OCI-LY3 (cell line): ENCODE results near the gene VAV3.
A peak's percentile ranks its signal among the peaks of the same experiment; 100 is the strongest.

Experiments
- H2AFZ ChIP-seq: fragments of 200-600, 300-600 bp; shearing (Covaris generic); 2 replicates; pipeline ENCODE4 v1.6.0; 2014; ENCODE audit warnings: antibody characterized with exemption, low read depth, low read length
- H3K27ac ChIP-seq: fragments of 200-600, 300-600 bp; sonication (generic); 2 replicates; pipeline ENCODE4 v1.5.1; 2014; ENCODE audit warnings: mild to moderate bottlenecking, low read length, moderate library complexity, mixed read lengths
- H3K27me3 ChIP-seq: fragments of 200-600, 300-600 bp; sonication (generic); 2 replicates; pipeline ENCODE4 v1.6.1; 2014; ENCODE audit warnings: low read depth, low read length, mixed read lengths
- H3K36me3 ChIP-seq: fragments of 200-600, 300-600 bp; sonication (generic); replicated peaks from 2 replicates; pipeline ENCODE3; 2014; ENCODE audit warnings: low read depth, low read length, mixed read lengths
- H3K4me1 ChIP-seq: fragments of 300-600, 200-600 bp; sonication (generic); 2 replicates; pipeline ENCODE4 v1.6.1; 2014; ENCODE audit warnings: low read length, mixed read lengths
- H3K4me2 ChIP-seq: fragments of 200-600, 300-600 bp; sonication (generic); 2 replicates; pipeline ENCODE4 v1.6.1; 2014; ENCODE audit warnings: low read length, mixed read lengths
- H3K4me3 ChIP-seq: fragments of 300-600, 200-600 bp; sonication (generic); 2 replicates; pipeline ENCODE4 v1.5.1; 2014; ENCODE audit warnings: antibody characterized with exemption, mild to moderate bottlenecking, low read length, moderate library complexity
- H3K79me2 ChIP-seq: fragments of 300-600, 200-600 bp; shearing (Covaris generic); 2 replicates; pipeline ENCODE4 v1.6.1; 2014; ENCODE audit warnings: mild to moderate bottlenecking, low read length, mixed read lengths
- H3K9ac ChIP-seq: fragments of 300-600, 200-600 bp; shearing (Covaris generic); 2 replicates; pipeline ENCODE4 v1.6.0; 2014; ENCODE audit warnings: mild to moderate bottlenecking, low read length, moderate library complexity
- H3K9me3 ChIP-seq: fragments of 200-600, 300-600 bp; shearing (Covaris generic); 2 replicates; pipeline ENCODE4 v1.6.1; 2014; ENCODE audit warnings: low read length, mixed read lengths; ENCODE audit not compliant: insufficient read depth
- H4K20me1 ChIP-seq: fragments of 200-600, 300-600 bp; sonication (generic); 2 replicates; pipeline ENCODE4 v1.6.1; 2016; ENCODE audit warnings: low read length, mixed read lengths; ENCODE audit not compliant: insufficient read depth
- EZH2phosphoT487 ChIP-seq: fragments of 200-600 bp; shearing (Covaris generic); IDR thresholded peaks from 2 replicates; pipeline ENCODE4 v1.6.1; 2018; ENCODE audit warnings: antibody characterized with exemption, mixed run types, low read depth
- TF ChIP-seq, protein P1 (sequence below): fragments of 200-600, 300-600 bp; sonication (generic); IDR thresholded peaks from 2 replicates; pipeline ENCODE4 v1.5.1; 2014; ENCODE audit warnings: antibody characterized with exemption, low read length, low read depth

Gene VAV3

DNA sequence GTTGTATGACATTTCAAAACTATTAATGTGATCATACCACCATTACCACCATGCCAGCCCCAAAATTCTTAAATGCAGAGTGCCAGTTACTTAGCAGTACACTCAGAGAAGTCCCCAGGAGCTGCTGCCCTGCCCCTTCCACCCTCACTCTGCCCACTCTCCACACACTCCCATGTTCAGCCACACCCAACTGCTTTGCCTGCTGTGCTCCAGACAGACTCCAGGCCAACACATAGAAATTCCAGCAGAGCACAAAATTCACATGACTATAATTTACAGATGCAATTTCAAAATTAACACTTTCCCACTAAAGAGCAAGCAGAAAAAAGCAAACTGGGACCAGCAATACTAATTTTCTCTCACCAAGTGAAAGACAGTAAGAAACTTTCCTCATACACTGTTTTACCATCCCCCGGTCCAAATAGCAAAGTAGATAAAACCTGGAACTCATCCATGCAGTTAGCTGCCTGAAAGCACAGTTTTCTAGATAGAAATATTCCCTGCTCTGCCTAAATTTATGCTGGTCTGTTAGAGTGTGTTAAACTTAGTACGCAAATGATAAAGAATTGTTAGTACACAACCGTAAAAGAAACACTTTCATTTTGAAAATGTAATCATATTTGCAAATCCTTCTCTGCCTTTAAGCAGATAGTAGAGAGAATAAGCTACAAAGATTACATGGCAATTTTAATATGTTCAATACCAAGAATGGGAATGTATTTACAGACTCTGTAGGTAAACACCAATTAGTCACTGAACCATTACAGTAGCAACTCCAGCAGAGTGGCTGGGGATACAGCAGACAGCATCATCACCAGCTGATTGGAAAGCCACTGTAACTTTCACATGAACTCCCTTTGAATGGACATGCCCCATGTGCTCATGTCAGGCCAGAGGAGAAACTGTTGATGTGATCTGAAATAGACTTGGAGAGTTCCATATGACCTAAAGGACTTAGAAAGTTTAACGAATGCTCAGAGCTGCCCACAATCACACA lies 176.5 kb downstream of the VAV3 start:
- Histone ChIP-seq H3K36me3 (no peaks in the 10 kb centered on the region), H3K27me3 (no peaks in the 10 kb centered on the region), H2AFZ (no peak overlapping the region), H3K4me3 (no peak overlapping the region), H3K4me2 (no peak overlapping the region), H3K9ac (no peak overlapping the region), H3K79me2 (no peaks in the 10 kb centered on the region), H4K20me1 (no peaks in the 10 kb centered on the region), H3K4me1 (peaks cover 28% of the 10 kb centered on the region), H3K9me3 (no peaks in the 10 kb centered on the region), H3K27ac (no peak overlapping the region)
- no peak for TF ChIP-seq EZH2phosphoT487
- TF ChIP-seq, protein P1, sequence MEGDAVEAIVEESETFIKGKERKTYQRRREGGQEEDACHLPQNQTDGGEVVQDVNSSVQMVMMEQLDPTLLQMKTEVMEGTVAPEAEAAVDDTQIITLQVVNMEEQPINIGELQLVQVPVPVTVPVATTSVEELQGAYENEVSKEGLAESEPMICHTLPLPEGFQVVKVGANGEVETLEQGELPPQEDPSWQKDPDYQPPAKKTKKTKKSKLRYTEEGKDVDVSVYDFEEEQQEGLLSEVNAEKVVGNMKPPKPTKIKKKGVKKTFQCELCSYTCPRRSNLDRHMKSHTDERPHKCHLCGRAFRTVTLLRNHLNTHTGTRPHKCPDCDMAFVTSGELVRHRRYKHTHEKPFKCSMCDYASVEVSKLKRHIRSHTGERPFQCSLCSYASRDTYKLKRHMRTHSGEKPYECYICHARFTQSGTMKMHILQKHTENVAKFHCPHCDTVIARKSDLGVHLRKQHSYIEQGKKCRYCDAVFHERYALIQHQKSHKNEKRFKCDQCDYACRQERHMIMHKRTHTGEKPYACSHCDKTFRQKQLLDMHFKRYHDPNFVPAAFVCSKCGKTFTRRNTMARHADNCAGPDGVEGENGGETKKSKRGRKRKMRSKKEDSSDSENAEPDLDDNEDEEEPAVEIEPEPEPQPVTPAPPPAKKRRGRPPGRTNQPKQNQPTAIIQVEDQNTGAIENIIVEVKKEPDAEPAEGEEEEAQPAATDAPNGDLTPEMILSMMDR = no peak

DNA sequence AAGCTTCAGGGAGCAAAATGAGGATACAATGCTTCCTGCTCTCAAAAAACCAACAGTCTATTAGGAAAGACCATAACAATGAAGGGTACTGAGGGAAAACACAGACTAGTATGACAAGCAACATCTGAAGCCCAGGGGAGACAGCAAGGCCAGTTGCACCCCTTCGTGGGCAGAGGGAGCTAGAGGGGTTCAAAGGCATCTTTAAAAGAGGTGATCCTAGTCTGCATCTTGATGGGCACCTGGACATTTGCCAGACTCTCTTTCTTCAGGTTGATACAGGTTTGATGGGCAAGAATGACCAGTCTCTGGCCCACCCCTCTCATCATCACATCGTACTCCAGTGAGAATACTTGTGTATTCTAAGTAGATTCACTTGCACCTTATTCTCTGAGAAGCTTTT lies 177.7 kb downstream of the VAV3 start:
- Histone ChIP-seq H3K4me2 (no peak overlapping the region), H3K4me1 (peaks cover 24% of the 10 kb centered on the region), H4K20me1 (no peaks in the 10 kb centered on the region), H3K79me2 (no peaks in the 10 kb centered on the region), H3K36me3 (no peaks in the 10 kb centered on the region), H3K9me3 (no peaks in the 10 kb centered on the region), H3K4me3 (no peak overlapping the region), H3K27ac (no peak overlapping the region), H2AFZ (no peak overlapping the region), H3K9ac (no peak overlapping the region), H3K27me3 (no peaks in the 10 kb centered on the region)
- no peak for TF ChIP-seq EZH2phosphoT487
- TF ChIP-seq, protein P1 = peak; percentile 61

DNA sequence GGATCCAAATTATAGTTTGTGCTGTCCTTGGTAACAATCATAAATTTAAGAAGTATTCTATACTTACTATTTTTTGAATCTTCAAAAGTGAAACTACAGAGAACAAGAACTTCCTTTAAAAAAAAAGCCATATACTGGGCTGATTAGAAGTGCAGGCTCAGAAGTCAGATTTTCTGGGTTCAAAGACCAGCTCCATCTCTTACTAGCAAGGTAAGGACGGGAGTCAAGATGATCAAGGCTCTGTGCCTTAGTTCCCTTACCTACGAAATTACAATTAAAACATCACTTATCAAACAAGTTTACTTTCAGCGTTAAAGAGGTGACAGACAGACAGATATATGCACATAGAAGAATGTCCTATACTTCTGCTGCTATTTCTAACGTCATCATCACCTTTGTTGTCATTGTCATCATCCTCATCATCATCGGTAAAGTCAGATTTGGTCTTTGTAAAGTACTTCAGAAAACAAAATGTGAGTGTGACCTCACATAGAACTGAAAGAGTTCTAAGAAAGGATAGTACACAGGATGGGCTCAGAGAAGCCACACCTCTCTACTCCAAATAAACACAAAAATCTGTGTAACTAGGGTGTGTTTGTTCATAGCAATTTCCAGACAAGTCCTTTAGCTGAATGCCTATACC lies 178.7 kb downstream of the VAV3 start:
- H3K27me3 ChIP-seq = no peaks in the 10 kb centered on the region
- peaks cover 24% of the 10 kb centered on the region for H3K4me1 ChIP-seq
- no peaks in the 10 kb centered on the region for H3K9me3 ChIP-seq
- peak overlapping the region; percentile 36 for H3K4me2 ChIP-seq
- H4K20me1 ChIP-seq = no peaks in the 10 kb centered on the region
- no peak for TF ChIP-seq EZH2phosphoT487
- TF ChIP-seq, protein P1 = no peak
- no peak overlapping the region for H3K4me3 ChIP-seq
- H3K9ac ChIP-seq = no peak overlapping the region
- H2AFZ ChIP-seq = no peak overlapping the region
- no peak overlapping the region for H3K27ac ChIP-seq
- no peaks in the 10 kb centered on the region for H3K36me3 ChIP-seq
- no peaks in the 10 kb centered on the region for H3K79me2 ChIP-seq
